ENCODE results near the gene MAF.

The MAF gene

DNA sequence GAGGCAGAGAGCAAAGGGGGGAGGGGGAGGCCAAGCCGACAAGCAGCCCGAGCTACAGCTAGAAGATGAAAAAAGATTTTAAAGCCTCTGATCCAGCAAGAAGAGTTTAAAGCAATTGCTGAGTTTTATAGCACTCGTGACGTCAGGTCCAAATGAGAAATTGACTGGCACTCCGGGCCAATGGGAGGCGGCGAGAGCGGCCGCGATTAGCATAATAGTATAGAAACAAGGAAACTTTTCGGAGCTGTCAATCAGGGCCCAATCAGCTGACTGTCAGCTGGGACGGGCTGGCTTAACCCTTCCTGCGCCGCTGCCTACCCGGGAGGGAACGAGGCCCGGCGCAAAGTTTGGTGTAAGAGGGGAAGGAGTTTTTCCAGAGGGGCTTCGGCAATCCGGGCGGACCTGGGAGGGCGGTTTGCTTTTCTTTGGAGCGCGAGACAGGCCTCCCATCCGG, at the start of gene MAF:
MAF (minus strand) TSS at position 100 of the 454 bp plus-strand sequence. CDS start 835 bp downstream, outside the sequence.
- peak; percentile 94 for DNase-seq

DNA sequence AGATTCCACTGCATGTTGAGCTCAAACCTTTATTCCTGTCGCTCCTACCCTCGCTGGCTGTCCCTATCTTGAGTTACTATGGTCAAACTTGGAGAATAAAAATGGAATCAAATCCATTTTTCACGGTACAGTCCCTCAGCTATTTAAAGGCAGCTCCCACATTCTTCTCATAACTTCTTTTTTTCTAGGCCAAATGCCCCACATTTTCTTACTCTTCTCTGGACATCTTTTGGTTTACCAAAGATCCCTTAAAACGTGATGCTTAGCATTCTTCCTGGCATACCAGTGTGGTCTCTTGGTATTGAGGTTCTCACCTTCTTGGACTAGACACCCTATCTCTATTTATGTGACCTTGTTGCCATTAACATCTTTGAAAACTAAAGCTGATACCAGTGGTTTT, 48.3 kb upstream of the MAF start:
- no peak for DNase-seq

DNA sequence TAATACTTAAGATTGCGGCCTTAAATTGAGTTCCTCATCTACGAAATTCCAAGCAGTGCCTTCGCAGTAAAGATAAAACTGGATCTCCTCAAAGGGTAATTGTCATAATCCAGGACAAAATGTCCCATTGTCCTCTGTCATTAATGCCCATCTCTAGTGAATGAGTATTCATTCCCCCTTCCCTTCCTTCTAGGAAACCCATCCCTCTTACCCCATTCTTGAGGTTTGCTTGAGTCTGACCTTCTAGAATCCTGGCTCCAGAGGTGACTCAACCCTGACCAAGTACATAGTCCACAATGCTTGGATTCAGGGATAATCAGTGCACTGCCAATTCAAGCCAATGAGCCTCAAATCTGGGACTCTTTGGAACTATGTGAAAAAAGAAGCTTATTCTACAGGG, 47.0 kb upstream of the MAF start:
- no peak for DNase-seq

DNA sequence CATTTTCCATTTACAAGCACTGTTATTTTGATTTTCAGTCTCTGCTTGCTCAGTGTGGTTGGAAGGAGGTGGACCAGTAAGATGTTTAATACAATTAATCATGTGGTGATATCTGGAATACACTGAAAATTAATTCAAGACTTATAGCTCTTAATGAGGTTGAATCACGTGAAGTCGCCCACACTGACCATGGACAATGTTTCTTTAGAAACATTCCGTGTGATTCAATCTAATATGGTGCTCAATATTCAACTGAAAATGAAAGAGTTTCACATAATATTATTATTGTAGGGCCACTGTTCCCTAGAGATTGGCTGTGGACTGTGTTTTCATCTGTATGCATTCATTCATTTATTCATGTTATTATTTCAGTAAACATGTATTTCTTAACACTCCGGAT, 45.2 kb upstream of the MAF start:
- DNase-seq, result no peak

DNA sequence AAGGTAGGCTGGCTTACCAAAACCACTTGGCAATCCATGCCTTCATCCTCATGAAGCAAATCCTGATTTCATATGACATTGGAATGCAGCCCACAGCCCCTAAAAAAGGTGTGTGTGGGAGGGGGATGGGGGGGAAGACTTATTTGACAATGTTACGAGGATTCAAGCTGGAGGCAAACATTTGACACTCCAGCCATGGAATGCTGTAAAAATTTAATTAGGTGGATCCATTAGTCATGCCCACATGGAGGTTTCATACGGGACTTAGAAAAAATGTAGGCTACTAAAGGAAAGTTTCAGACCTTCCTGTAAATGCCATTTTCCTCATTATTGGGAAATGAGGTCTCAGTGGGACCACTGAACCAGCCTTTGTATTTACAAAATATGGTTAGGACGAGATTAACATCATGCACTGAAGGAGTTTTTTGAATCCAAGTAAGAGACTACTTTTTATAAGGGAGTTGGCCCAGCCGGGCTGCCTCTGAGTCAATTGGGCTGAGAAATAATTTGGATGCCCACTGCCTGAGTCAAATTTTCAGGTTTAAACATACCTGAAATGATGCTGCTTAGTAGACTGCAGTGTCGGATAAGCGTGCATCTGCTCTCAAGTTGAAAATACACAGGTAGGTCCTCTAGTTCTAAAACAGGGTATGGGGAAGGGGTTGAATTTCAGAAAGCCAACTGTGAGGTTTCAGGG, 44.6 kb upstream of the MAF start:
- DNase-seq, result no peak

DNA sequence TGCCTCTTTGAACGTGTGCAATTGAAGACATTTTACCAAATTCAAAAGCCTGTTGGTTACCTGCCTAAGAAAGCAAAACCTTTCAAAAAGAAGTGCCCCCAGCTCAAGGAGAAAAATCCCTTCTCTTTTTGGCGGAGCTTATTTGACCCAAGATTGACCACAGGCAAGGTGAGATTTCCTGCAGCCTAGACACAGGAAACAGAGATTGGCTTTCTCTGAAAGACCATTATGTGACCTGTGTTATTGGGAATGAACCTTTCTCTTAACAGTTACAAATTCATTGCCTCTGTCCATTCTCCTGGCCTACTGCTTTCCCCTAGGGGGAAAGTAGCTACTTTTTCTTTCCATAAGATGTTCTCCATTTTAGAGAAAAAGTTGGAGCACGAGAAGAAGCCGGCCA, 42.1 kb upstream of the MAF start:
- no peak for DNase-seq

DNA sequence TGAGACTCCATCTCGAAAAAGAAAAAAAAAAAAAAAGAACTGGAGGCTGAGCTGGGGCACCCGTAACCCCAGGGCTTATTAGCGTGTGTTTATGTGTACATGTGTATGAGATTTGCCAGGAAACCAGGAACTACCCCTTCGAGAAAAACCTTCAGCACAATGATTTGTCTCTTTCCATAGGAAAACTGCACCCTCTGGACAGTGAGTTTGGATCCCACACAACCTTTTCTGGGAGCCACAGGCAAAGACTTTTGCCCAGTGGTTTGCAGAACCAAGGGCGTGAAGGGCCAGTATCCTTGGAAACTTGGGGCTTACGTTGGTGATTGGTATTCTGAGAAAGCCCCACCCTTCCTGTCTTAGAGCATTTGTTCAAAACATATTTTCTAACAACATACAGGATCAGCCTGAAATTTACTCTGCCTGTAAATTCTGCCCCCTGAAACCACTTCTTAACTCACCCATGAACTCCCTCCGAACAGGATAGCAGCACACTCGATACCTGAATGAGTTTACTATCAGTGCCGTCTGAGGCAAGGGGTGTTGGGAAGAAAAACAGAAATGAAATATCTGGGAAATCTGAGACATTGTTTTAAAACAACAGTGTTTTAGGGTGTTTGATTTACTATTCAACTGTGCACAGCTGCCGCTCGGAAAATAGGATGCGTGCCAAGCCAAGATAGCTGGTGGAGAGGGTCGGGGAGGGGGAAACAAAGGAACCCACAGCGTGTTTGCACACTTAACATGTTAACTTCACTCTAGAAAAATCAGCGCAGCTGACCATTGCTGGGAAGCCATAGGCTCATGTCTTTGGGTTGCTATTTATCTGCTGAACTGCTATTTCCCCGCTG, 40.2 kb upstream of the MAF start:
- DNase-seq, result peak; percentile 58

DNA sequence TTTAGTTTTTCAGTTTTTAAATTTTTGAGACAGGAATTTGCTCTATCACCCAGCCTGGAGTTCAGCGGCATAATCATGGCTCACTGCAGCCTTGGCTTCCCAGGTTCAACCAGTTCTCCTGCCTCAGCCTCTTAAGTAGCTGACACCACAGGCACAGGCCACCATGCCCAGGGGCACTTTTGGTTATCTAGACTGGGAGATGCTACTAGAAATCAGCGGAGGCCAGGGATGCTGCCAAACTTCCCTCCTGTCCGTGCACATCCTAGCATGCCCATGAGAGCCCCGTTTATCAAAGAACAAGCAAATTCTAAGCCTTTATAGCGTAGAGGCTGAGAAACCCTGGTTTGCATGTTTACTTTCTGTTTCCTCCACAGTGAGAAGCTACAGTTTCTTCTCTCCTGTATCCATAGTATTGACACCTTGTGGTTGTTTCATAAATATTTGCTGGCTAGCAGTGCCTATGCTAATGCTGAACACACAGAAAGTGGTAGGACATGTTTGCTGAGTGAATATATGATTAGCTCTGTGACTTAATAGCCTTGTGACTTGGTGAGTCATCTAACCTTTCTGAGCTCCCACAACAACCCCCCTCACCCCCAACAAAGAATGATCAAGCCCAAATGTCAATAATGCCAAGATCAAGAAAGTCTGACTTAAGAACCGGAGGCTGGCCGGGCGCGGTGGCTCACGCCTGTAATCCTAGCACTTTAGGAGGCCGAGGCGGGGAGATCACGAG, 39.2 kb upstream of the MAF start:
- DNase-seq, result no peak

DNA sequence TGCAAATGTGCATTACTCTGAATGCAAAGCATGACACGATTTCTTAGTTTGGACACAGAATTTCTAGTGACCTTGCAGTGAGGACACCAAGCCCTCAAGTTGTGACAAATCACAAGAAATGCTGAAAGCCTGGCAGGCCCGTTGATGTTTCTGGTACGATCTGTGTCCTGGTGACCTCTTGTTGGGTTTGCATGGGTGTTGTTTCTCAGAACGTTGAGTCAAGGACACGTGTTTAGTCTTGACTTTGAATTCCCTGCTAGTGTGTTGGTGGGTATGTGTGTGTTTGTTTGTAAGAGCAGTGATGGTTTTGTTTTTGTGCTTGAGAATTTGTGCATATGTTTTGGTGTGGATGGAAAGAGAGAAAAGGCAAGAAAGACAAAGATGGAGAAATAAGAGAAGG, 37.8 kb upstream of the MAF start:
- DNase-seq, result no peak

DNA sequence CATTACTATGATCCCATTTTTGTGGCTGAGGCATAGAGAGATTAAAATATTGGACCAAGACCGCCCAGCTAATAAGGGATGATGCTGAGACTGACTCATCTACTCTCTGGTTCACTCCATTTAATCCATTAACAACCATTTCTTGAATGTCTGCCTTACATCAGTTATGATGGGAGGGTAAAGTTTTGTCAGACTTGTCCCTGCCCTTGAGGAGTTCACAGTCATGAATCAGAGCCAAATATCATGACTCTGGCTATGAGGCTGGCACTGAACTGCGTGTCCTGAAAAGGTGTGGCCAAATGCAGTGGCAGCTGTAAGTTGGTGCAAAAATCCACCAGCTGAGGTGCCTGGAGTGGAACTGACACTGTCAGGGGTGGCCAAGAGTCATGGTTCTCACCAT, 35.0 kb upstream of the MAF start:
- DNase-seq, result no peak

DNA sequence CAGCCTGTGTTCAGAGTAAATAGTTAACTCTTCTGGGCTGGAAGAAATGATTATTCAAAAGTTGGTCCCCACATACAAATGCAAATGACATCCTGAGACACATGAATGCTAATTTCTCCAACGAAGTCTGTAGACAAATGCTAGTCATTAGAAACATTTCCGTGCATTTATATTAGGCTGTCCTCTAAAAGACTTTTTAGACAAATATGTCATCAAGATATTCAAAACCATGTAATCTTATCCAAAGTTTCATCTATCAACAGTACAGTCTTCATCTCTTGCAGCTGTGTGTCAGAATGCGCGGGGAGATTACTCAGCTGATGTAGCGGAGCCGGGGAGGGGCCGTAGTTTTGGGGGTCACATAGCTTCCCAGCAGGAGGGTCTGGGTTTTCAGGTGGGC, 33.8 kb upstream of the MAF start:
- no peak for DNase-seq

DNA sequence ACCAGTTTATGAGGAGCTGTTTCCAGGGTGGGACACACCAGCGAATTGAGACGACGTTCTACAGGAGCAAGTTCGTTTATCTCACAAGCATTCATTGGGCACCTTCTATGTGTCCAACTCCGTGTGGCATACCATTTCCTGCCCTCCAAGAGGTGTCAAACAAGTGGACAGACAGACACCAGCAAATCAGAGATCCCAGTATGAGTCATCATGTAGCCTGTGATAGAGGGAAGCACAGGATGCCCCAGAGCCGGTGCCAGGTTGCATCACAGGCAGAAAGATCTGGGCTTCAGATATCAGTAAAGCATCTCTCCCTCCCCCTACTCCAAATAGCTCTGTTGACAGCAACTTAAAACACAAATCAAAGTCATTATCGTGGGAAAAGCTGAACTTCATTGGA, 31.8 kb upstream of the MAF start:
- peak; percentile 19 for DNase-seq

DNA sequence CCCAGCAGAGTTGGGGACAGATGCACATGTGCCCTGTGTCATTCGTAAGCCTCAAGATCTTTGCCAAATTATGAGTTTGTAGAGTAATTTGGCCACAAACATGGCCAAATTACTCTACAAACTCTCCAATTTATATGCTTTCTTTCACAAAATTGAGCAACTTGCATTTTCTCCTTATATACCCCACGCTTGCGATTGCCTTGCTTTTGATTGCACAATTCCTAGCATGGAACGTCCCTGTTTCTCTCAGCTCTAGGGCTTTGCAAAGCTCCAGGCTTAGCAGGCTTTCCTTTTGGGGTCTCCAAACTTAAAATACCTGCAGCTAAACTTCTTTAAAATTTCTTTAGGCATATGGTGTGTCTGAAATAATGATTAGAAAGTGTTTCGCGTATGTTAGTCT, 28.5 kb upstream of the MAF start:
- DNase-seq, result no peak

DNA sequence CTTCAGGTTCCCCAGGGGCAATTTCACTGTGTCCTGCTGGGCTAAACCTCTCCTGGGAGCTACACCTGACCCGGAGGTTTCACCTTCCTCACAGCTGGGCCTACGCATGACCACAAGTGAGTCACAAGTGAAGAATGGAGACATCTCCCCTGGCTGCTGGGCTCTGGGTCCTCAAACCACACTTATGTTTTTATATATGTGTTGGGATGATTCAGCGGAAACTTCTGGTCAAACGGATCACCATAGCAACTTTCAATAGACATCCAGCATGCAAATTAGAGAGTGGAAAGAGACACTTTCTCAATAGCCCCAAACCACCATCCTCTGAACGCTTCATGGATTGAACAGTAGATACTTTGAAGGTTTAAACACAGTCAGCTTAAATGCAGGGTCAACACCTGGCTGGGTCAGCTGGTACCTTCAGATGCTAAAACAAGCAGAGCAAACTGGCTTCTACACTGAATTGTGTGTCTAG, 28.0 kb upstream of the MAF start:
- peak; percentile 67 for DNase-seq

DNA sequence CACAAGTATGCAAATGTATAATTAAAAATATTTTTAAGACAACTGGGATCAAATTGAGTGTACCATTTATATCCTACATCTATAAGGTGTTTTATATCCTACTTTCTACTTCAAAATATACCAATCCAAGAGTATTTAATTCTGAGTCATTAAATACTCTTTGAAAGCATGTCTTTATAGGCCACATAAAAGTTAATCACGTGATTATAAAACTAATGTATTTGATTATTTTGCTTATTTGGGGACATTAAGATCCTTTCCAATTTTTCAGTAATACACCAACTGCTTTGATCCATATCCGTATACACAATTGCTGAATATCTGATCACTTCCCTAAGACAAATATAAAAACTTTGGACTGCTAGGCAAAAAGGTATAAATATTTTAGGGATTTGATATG, 26.6 kb upstream of the MAF start:
- no peak for DNase-seq

DNA sequence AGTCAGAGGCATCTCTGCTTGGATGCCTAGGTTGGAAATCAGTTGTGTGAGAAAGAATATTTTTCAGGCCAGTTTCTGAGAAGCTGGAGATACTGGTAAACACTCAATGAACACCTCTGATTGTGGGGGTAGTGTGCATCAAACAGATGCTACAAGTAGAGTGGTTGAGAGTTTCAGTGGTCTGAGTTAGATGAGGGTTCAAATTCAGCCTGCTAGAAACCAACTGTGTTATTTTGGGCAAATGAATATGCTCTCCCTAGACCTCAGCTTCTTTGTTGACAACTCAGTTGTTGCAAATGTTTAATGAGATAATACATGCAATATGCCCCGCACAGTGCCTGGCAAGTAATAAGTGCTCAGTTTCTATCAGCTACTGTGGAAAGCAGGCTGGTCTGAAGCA, 25.2 kb upstream of the MAF start:
- no peak for DNase-seq

DNA sequence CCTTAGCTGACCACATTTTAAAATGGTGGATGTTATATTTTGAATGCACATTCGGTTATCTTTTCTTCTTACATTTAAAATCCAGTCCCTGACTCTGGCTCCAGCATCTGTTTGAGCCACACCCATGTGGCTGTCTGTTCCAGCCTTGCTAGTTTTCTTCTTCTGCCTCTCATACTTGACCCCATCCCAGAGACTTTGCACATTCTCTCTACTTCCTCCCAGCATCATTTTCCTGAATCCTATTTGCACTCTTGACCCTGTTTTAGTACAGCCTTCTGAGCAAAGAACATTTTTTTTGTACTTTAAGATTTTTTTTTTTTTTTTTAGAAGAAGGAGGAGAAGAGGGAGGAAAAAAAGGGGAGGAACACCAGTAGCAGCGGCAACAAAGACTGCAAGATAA, 23.3 kb upstream of the MAF start:
- no peak for DNase-seq

DNA sequence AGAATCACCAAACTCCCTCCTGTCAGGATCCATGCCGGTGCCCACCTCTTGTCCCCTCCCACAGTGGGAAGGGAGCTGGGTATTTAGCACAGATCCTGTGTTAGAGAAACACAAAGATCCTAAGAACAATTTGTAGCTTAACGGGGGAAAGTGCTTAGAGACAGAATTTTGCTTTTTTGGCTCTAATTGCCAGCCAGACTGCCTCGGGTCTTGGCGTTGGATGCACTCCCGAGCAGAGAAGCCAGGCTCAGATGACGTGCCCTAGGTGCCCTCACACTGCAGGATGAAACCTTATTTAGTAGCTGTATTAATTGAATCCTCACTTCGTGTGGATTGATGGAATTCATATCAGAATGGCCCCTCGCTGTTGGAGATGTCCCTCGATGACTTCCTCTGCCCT, 22.5 kb upstream of the MAF start:
- no peak for DNase-seq

DNA sequence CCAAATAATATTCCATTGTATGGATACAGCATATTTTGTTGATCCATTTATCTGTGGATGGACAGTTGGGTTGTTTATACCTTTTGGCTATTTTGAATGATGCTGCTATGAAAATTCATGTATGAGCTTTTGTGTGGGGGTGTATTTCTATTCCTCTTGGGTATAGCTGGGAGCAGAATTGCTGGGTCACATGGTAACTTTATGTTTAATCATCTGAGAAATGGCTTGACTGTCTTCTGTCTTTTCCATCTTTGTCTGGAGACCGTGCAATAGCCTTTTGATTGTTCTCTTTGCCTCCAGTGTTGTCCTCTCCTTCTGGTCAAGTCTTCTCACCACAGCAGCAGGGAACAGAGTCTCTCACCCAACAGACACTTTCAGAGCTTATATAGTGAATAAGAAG, 20.5 kb upstream of the MAF start:
- DNase-seq, result no peak

DNA sequence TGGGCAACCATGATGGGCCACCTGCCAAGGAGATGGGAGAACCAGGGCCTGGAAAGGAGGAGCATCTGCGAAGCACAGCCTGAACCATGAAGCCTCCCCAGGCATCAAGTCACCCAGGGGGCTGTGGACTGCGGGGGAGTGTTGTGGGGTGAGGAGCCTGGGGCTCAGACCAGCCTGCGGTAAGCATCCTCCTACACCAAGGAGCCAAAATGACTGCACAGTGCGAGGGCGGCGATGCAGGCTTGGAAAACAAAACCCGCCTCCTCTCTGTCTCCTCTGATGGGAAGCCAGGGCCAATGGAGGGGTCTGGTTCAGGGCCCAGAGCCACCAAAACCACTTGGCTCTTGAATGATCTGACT, 18.1 kb upstream of the MAF start:
- no peak for DNase-seq

DNA sequence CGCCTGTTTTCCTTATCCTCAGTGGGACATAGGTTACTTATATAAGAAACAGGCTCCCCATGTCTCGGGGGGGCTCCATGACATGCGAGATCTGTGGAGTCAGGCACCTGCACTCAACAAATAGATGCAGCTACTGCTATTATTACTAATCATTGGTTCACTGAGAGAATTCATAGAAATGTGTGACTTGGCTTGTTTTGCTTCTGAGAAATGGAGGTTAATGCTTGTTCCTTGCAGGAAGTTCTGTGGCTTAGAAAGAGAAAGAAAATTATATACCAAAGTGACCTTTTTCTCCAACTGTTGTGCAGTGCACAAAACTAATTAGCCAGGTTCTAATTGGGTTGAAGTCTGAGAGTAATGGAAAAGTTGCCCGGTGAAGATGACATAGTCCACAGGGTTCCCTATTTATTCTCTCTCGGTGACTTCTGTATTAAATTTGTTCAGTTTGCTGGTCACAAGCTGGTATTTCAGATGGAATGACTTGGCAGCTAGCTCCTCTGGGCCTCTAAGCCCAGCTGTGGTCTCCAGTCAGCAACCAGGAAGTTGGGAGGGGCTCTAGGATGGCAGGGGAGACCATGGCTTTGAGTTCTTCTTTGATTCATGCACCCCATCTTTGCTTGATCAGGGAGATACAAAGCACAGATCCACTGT, 17.6 kb upstream of the MAF start:
- peak; percentile 27 for DNase-seq

DNA sequence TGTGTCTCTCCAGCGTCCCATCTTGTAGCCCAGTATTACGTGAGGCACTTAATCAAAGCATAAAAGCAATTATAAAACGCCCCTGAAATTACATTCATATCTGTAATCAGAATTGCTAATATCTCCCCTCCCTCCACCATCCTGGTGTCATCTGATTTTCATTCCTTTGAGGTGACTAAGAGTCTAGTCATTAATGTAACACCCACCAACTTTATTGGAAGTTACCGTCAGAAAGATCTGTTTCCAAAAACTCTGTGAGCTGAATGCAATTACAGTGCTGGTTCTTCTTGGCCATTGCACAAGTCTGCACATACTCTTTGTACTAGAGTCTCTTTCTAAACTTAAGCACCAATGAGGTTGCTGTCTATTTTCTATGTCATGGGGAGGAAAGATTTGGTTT, 12.5 kb upstream of the MAF start:
- DNase-seq, result no peak

DNA sequence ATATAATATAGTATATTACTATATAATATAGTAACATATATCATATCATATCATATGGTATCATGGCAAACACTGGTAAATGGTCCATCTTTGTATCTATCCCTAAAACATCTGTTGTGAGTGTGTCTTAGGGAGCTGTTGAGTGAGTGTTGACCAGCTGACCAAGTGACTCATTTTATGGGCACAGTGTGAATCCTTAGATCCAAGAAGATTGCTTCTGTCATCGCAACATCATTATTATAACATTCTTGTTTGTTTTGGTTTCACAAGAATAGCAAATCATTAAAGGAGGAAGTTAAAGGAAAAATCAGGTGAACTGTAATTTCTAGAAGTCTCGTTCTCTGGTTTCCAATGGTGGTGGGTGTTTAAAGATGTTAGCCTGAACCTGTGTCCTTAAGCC, 11.7 kb upstream of the MAF start:
- no peak for DNase-seq

All from hematopoietic multipotent progenitor cell treated with erythropoietin and hydrocortisone succinate and interleukin-3 and kit ligand, for 4 days (in vitro differentiated cells).